GM12891 (cell line): Measurements from ENCODE around the gene TRPC3.

Experiments
- POLR2A ChIP-seq: IDR thresholded peaks from 2 replicates; pipeline ENCODE4 v1.6.1; 2011; ENCODE audit warnings: low read depth, low read length, control low read depth
- POLR2AphosphoS5 ChIP-seq: IDR thresholded peaks from 2 replicates; pipeline ENCODE4 v1.6.1; 2011; ENCODE audit warnings: low read depth, low read length, control low read depth
- SPI1 ChIP-seq: IDR thresholded peaks from 2 replicates; pipeline ENCODE4 v1.6.1; 2011; ENCODE audit warnings: low read depth, low read length, control low read depth
- TAF1 ChIP-seq: IDR thresholded peaks from 2 replicates; pipeline ENCODE4 v1.6.1; 2011; ENCODE audit warnings: low read depth, low read length, control low read depth

DNA sequence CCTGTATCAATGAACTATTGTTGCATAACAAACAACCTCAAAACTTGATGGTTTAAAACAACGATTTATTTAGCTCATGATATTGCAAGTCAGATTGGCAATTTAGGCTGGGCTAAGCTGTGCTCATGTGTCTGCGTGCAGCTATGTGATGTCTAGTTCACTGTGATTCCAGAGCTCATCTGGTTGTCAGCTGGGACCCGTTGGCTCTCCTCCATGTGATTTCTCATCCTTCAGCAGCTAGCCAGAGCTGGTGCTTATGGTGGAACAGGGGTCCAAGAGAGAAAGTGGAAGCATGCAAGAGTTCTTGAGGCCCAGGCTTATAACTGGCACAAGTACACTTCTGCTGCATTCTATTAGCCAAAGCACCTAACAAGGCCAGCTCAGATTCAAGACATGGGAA, 28.8 kb upstream of the TRPC3 start:
- TF ChIP-seq TAF1 (no peak), POLR2A (no peak), SPI1 (no peak), POLR2AphosphoS5 (no peak)
